Dendritic cell treated with granulocyte-macrophage colony-stimulating factor and Interleukin-4, amounts not matched to agents 40 ng/mL and 50 ng/mL, for 4 days (primary cell): ENCODE measurements around the gene PIMREG.

Experiments
- H3K27ac Mint-ChIP-seq: one replicate; pipeline ENCODE4 v1.8.0; 2022; ENCODE audit warnings: mild to moderate bottlenecking, mixed read lengths
- H3K27me3 Mint-ChIP-seq: one replicate; pipeline ENCODE4 v1.8.0; 2022; ENCODE audit warnings: mild to moderate bottlenecking, mixed read lengths
- H3K36me3 Mint-ChIP-seq: one replicate; pipeline ENCODE4 v1.8.0; 2022; ENCODE audit warnings: low read depth, mixed read lengths
- H3K4me1 Mint-ChIP-seq: one replicate; pipeline ENCODE4 v1.8.0; 2022; ENCODE audit warnings: low read depth, mixed read lengths
- H3K4me3 Mint-ChIP-seq: one replicate; pipeline ENCODE4 v1.8.0; 2022; ENCODE audit warnings: mild to moderate bottlenecking, moderate library complexity, mixed read lengths
- H3K9me3 Mint-ChIP-seq: one replicate; pipeline ENCODE4 v1.8.0; 2022; ENCODE audit warnings: mixed read lengths
- intact Hi-C: fragments of 100-400 bp; cut with micrococcal nuclease; formaldehyde crosslinking; loops from one replicate; pipeline ENCODE4 v1.15.0; 2022

The PIMREG gene

DNA sequence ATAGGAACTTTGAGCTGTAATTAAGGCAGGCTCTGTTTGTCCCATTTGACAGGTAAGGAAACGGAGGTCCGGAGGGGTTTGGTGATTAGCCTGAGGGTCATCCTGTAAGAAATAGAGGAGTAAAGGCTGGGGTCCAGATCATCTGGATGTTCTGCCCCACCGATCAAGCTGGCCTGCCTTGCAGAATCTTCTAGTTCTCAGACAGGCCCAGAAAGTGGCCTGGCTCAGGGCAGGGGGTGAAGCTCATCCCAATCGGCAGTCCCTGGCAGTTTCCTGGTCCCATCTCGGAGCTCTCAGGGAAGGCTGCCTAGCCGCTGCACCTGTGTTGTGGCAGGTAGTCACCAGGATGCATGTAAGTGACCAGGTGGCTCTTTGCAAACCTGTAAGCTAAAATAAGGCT, 4.2 kb downstream of the PIMREG start:
- Mint-ChIP-seq H3K36me3 (peaks cover 6% of the 10 kb centered on the region), H3K27ac (no peak overlapping the region), H3K4me1 (peaks cover 13% of the 10 kb centered on the region), H3K27me3 (peaks cover 11% of the 10 kb centered on the region), H3K9me3 (no peaks in the 10 kb centered on the region), H3K4me3 (no peak overlapping the region)
- intact Hi-C loops: no loop called here

DNA sequence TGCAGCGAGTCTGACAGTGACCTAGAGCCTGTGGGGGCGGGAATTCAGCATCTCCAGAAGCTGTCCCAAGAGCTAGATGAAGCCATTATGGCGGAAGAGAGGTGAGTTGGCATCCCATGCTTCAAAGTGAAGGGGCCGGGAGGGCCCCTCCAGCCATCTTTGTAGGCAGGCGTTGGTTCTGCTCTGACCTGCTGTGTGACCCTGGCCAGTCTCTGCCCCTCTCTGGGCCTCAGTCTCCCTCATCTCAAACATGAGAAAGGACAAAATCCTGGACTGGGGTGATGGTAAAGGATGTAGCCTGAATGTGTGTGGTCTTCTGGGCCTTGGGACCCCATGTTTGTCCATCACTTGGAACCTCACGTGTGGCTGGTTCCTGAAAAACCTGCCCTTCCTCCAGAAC, 5.1 kb downstream of the PIMREG start:
- H3K27ac Mint-ChIP-seq: no peak overlapping the region
- H3K4me3 Mint-ChIP-seq: no peak overlapping the region
- no peaks in the 10 kb centered on the region for H3K9me3 Mint-ChIP-seq
- peaks cover 18% of the 10 kb centered on the region for H3K27me3 Mint-ChIP-seq
- peaks cover 3% of the 10 kb centered on the region for H3K36me3 Mint-ChIP-seq
- peaks cover 5% of the 10 kb centered on the region for H3K4me1 Mint-ChIP-seq
- intact Hi-C loops: no loop called here

DNA sequence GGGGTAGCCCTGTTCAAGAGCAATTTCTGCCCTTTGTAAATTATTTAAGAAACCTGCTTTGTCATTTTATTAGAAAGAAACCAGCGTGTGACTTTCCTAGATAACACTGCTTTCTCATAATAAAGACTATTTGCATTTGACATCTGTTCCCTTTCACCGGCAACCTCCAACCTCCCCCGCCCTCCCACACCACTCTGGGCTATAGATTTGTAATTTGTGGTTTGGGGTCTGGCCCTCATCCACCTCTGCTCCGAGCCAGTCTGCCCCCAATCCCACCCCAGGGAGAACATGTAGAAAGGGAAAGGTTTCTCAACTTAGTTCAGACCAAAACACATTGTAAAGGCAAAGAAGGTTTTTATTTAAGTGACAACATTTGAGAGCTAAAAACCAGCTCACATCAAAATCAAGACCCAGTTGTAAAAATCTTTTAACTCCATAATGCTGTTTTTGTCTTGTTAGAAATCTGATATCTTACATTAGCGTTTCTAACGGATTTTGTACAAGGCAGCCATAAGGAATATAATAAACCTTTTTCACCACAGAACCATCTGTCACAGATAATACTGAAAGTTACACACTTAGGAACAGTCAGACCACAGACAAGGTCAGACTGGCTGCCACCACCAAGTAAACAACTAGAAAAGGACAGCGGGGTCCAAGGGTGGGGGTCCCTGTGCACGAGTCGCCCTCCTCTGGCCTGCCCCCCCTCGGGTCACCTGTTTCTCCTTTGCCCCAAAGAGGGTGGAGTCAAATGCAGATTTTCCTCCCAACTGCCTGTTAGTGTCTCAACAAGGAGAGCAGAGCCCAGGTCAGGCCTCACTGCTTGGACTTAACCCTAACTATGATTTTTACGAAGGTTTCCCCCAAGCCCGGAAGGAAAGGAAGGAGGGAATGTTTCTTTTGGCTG, 6.9 kb downstream of the PIMREG start:
- Mint-ChIP-seq H3K4me1 (peaks cover 4% of the 10 kb centered on the region), H3K27ac (no peak overlapping the region), H3K9me3 (no peaks in the 10 kb centered on the region), H3K27me3 (peaks cover 31% of the 10 kb centered on the region), H3K36me3 (no peaks in the 10 kb centered on the region), H3K4me3 (no peak overlapping the region)
- intact Hi-C loops: no loop called here

DNA sequence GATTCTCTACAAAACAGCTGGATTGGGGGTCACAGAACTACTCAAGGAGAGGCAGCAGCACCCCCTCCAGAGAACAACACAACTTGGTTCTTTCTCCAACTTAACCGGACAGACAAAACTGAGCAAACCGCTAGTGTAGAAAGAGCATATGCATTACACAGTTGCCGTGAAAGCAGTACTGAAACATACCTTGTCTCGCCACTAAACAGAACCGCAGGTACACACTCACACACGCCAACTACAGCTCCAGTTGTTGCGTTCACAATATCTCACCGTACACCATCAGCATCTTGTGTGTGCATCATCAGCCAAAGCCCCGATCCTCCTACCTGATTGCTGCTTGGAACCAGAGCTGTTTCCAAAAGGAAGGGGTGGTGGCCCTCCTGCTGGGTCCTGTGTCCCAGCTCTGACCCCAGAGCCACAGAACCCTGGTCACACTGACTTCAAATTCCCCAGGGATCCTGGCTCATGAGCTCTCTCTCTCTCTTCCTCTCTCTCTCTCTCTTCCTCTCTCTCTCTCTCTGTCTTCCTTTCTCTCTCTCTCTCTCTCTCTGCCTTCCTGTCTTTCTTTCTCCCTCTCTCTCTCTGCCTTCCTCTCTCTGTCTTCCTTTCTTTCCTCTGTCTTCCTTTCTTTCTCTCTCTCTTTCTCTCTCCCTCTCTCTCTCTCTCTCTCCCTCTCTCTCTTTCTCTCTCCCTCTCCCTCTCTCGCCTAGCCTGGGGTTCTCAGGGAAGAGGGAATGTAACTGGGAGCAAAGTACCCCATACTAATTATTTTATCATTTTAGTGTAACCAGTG, 8.4 kb downstream of the PIMREG start:
- peaks cover 16% of the 10 kb centered on the region for H3K4me1 Mint-ChIP-seq
- peaks cover 42% of the 10 kb centered on the region for H3K27me3 Mint-ChIP-seq
- no peak overlapping the region for H3K4me3 Mint-ChIP-seq
- intact Hi-C loops: no loop called here
- H3K27ac Mint-ChIP-seq: no peak overlapping the region
- no peaks in the 10 kb centered on the region for H3K36me3 Mint-ChIP-seq
- H3K9me3 Mint-ChIP-seq: no peaks in the 10 kb centered on the region

DNA sequence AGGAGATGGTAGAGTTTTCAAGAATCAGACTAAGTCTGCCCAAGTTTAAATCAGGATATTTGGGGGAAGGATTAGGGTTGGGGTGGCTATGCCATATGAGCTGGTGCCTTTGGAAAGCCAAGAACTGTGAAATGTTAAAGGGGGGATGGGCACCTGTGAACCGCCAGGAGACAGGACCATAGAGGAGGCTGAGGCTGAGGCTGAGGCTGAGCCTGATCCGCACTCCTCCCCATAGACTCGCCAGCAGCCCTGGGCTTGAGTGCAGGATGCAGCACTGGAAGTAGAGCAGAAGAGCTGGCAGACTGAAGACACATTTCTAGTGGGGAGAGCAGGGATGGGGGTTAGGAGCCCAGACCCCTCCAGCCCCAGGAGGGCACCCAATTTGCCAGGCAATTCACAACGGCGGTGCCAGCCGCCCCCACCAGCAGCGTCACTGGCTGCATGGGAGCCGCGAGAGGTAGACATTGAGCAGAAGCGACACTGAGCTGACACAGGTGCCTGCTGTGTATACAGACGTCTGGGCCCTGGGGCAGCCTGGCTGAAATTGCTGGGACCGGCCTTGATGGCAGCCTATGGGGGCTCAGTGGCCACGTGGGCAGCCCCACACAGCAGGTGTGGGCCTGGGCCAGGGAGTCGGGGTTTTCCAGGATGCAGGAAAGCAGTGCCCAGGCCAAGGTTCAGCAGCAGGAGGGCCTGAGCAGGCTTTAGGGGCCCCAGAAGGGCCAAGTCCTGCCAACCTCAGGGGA, 9.2 kb downstream of the PIMREG start:
- no peaks in the 10 kb centered on the region for H3K36me3 Mint-ChIP-seq
- H3K27me3 Mint-ChIP-seq: peaks cover 42% of the 10 kb centered on the region
- intact Hi-C loops: no loop called here
- no peak overlapping the region for H3K27ac Mint-ChIP-seq
- peaks cover 16% of the 10 kb centered on the region for H3K4me1 Mint-ChIP-seq
- H3K9me3 Mint-ChIP-seq: no peaks in the 10 kb centered on the region
- no peak overlapping the region for H3K4me3 Mint-ChIP-seq

DNA sequence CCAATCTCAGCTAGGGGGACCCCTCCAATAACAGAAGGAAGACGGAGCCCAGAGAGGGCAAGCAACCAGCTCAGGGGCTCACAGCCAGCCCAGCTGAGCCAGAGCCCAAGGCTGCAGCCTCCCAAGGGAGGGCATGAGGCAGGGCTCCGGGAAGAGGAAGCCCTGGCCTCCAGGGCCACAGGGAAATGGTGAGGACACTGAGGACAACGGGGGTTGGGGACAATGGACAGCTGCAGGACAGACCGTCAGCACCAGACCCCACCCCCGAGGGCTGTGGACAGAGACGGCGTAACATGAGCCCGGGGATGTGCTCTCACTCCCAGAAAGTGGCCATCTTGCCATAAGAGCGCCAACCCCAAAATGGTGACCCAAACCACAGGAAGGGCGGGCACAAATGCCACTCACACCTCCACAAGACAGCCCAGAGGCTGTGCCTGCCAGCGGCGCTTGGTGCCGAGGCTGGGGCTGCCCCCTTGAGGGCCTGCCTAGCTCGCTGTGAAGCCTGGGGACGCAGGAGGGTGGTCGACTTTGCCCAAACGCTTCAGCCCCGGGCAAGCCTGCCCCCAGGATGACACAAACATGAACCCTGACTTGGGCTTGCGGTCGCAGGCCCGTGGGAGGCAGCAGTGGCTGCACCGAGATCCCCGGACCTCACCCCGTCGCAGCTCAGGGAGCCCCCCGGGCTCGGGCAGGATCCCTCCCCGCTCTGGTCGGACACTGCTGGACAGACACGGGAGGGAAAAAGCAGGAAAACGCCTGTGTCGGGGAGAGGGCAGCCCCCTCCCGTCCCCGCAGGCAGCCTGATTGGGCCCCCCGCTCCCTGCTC, 10.5 kb downstream of the PIMREG start:
- Mint-ChIP-seq H3K4me1 (peaks cover 16% of the 10 kb centered on the region), H3K27ac (no peak overlapping the region), H3K27me3 (peaks cover 42% of the 10 kb centered on the region), H3K36me3 (no peaks in the 10 kb centered on the region), H3K9me3 (no peaks in the 10 kb centered on the region), H3K4me3 (no peak overlapping the region)
- intact Hi-C loops: no loop called here

DNA sequence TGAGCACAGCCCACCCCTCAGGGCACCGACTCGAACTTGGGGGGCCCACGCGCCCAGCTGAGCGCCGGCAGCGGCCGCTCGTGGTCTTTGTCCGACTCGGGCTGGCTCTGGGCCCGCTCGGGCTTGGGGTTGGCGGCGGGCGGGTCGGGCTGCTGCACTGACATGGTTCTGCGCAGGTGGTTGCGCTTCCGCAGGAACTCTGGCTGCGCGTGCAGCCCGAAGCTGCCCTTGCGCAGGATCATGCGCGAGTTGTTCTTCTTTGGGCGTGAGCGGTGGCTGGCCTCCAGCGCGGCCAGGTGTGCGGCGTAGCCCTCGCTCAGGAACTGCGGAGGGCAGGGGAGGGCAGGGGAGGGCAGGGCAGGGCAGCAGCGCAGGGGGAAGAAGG, 11.1 kb downstream of the PIMREG start:
- Mint-ChIP-seq H3K4me3 (no peak overlapping the region), H3K27me3 (peaks cover 42% of the 10 kb centered on the region), H3K27ac (no peak overlapping the region), H3K9me3 (no peaks in the 10 kb centered on the region), H3K4me1 (peaks cover 16% of the 10 kb centered on the region), H3K36me3 (no peaks in the 10 kb centered on the region)
- intact Hi-C loops: no loop called here

DNA sequence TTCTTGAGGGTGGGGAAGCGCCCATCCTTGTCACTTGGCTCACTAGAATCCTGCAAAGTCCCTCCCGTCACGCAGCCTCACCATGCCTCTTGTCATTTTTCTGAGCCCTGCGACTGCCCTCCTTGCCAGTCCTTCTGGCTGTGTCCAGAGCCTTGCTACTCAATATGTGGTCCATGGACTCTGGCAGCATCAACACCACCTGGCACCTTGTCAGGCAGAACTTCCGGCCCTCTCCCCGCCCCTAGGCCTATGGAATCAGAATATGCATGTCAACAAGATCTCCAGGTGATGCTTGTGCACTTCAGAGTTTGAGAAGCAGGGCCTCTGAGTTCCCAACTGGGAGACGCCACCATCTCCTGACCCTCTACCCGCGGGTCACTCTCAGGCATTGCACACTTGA, 12.1 kb downstream of the PIMREG start:
- intact Hi-C loops: no loop called here
- no peak overlapping the region for H3K27ac Mint-ChIP-seq

DNA sequence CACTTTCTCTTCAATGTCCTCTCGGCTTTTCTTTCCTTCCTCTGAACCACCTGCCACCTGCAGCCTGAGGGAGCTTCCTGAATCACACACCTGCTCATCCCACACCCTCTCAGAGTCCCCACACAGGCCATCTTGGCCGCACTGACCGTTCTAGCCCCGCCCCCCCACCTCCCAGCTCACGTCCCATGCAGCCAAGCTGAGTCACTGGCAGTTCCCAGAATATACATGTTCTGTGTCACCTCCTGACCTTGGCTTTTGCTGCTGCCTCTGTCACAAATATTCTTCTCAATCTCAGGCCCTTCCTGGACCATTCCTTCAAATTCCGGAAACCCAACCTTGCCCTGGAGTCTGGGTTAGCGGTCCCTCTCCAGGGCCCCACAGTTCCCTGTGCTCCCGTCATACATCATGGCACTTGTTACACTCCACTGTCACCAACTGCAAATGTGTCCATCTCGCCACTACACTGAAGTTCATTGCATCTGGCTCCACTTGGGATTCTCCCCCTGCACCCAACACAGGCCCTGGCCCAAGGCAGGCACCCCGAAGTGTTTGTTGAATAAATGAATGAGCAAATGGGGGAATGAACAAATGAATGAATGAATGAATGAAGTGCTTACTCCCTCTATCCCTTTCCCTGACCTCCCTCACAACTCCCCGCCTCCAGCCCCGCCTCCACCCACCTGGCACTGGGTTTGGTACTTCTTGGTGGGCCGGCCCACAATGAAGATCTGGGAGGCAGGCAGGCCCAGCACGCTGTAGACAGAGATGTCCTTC, 12.8 kb downstream of the PIMREG start:
- Mint-ChIP-seq H3K27ac (no peak overlapping the region), H3K36me3 (no peaks in the 10 kb centered on the region), H3K27me3 (peaks cover 42% of the 10 kb centered on the region), H3K4me1 (peaks cover 16% of the 10 kb centered on the region), H3K9me3 (no peaks in the 10 kb centered on the region), H3K4me3 (no peak overlapping the region)
- intact Hi-C loops: no loop called here

More for the DNA sequence above, 12.1 kb downstream of the PIMREG start:
- Mint-ChIP-seq H3K4me3 (no peak overlapping the region), H3K9me3 (no peaks in the 10 kb centered on the region), H3K36me3 (no peaks in the 10 kb centered on the region), H3K27me3 (peaks cover 41% of the 10 kb centered on the region), H3K4me1 (peaks cover 16% of the 10 kb centered on the region)

DNA sequence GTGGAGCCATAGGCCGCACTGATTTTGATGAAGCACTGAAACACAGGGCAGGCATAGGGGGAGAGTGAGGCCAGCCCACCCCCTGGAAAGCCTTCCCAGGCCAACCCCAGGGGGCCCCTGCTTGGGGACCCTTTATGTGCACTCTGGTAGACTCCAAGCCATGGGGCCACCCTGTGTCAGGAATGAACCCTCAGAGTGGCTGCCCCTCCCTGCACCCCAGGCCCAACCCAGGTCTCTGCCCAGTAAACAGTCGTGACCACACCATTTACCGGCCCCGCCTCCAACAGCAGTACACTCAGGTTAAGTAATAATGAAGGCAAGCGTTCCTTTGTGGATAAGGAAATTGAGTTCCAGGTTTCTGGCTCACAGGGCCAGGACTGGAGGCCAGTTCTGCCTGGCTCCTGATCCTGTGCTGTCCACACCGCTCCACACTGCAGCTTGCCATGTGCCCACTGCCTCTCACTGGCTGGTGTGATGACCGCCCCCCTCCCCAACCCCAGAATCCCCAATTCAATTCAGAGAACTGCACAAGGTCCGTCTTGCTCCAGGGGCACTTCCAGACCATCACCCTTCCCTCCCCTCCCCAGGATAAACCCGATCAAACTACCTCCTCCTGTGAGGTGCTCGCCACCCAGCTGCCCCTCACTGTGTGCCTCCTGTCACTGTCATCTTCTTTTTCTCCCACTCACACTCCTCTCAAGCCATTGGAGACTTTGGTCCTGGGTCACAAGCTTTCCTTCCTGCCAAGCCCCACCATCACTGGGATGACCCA, 13.6 kb downstream of the PIMREG start:
- Mint-ChIP-seq H3K36me3 (no peaks in the 10 kb centered on the region), H3K4me3 (no peak overlapping the region), H3K4me1 (peaks cover 16% of the 10 kb centered on the region), H3K27me3 (peaks cover 43% of the 10 kb centered on the region), H3K27ac (no peak overlapping the region), H3K9me3 (no peaks in the 10 kb centered on the region)
- intact Hi-C loops: no loop called here

DNA sequence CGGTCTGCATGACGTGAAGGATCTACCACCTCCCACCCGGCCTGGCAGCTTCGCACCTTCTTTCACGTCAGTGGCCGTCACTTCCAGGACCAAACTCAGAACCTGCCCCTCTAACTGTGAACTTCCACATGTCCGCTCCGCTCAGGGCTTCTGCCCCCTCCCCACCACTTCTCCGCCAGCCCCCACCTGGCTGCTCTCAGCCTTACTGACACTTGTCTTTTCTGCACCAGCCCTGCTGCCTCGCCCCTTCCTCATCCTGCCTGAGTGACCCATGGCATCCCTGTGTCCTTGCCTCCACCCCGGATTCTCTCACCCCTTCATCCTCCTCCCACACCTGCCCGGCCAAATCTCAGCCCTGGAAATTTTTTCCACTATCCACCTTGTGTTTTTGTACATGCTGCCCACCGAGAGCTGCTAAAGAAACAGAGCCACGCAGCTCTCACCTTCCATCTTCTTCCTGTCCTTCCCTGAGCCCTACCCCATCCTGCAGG, 14.2 kb downstream of the PIMREG start:
- Mint-ChIP-seq H3K4me3 (no peak overlapping the region), H3K4me1 (peaks cover 16% of the 10 kb centered on the region), H3K9me3 (no peaks in the 10 kb centered on the region), H3K36me3 (no peaks in the 10 kb centered on the region), H3K27me3 (peaks cover 36% of the 10 kb centered on the region), H3K27ac (no peak overlapping the region)
- intact Hi-C loops: no loop called here

DNA sequence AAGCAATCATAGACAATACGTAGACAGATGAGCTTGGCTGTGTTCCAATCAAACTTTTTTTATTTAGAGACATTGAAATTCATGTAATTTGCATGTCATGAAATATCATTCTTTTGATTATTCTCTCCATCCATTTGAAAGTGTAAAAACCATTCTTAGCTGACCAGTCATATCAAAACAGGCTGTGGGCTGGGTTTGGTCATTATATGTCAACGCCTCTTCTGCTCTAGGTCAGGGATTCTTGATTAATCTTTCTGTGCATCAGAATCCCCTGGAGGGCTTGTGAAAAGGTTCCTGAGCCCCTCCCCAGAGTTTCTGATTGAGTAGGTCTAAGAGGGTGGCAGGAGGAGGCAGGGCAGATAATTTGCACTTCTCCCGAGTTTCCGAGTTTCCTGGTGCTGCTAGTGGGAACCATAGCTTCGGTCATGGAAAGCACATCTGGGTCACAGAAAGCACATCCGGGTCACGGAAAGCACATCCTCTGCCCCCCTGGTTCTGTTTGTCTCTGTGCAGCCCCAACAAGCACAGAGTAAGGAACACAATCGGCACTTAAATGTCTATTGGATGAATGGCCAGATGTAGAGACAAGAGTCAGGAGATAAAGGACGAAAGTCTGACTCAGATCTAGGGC, 16.4 kb downstream of the PIMREG start:
- intact Hi-C loops: no loop called here
- peaks cover 22% of the 10 kb centered on the region for H3K27me3 Mint-ChIP-seq
- no peaks in the 10 kb centered on the region for H3K9me3 Mint-ChIP-seq
- no peaks in the 10 kb centered on the region for H3K36me3 Mint-ChIP-seq
- H3K4me3 Mint-ChIP-seq: no peak overlapping the region
- peaks cover 12% of the 10 kb centered on the region for H3K4me1 Mint-ChIP-seq
- H3K27ac Mint-ChIP-seq: no peak overlapping the region
